NCI-H524 (cell line): ENCODE results near the gene GPRC5A.
"Not testable (repeated sequence)": the region's sequence is repeated elsewhere in the genome, so short reads cannot be mapped to it uniquely, and the experiment has no call there.

ENCODE experiments used
- DNase-seq, 2 experiments: peaks; one replicate each; lab custom pipeline; 2025; lab: John Stamatoyannopoulos, UW

GPRC5A gene, protein sequence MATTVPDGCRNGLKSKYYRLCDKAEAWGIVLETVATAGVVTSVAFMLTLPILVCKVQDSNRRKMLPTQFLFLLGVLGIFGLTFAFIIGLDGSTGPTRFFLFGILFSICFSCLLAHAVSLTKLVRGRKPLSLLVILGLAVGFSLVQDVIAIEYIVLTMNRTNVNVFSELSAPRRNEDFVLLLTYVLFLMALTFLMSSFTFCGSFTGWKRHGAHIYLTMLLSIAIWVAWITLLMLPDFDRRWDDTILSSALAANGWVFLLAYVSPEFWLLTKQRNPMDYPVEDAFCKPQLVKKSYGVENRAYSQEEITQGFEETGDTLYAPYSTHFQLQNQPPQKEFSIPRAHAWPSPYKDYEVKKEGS

DNA sequence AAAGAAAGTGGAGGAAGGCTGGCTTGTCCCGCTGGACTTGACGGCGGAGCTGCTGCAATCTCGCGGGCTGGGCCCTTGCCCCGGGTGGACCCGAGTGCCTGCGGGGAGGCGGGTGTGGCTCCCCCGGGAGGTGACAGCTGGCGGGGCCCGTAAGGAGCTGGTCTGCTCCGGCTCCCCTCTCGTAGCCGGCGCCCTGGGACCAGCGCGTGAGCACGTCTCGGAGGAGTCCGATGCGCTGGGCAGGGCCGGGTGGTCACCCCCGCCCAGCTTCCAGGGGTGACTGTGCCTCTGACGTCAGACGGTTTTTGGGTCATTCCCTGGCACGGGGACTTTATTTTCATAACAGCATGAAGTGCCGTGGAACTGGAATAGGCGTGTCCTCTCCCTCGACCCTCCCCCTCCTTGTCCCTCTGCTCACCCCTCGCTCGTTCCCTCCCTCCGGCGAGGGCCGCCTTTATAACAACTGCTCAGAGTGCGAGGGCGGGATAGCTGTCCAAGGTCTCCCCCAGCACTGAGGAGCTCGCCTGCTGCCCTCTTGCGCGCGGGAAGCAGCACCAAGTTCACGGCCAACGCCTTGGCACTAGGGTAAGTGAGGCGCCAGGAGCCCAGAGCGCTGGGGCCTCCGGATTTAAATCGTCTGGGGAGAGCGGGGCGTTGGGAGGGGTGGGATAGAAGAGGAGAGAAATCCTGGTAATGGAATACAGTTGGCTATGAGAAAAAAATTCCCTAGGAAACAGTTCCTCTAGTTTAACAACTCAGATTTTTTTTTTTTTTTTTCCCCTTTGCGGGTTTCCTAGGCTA lies at the start of gene GPRC5A:
GPRC5A (plus strand) TSS at position 483 of the 801 bp plus-strand sequence. CDS start 16,688 bp downstream, outside the sequence.
- peak; percentile 61 to 83 for DNase-seq

DNA sequence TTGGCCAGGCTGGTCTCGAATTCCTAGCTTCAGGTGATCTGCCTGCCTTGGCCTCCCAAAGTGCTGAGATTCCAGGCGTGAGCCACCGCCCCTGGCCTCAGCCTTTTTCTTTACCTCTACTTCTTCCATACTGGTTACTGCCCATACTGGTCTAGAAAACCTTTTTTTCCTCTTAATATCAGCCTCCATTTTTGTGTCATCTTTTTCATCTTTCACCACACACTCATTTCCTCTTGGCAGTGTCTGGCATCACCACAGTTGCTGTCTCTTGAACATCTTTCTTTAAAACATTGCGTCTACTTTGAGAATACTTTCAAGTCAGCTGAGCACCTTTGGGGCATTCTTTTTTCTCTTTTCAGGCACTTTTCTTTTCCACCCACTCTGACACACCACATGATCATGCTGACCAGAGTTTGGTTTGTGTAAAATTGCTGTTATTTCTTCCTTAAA lies 45.5 kb upstream of the GPRC5A start:
- no peak for DNase-seq

DNA sequence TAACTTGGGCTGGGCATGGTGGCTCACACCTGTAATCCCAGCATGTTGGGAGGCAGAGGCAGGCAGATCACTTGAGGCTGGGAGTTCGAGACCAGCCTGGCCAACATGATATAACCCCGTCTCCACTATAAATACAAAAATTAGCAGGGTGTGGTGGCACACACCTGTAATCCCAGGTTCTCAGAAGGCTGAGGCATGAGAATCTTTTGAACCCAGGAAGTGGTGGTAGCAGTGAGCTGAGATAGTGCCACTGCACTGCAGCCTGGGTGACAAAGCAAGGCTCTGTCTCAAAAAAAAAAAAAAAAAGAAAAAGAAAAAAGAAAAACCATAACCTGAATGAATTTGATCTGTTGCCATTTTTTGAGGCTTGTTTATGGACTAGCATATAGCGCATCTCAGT lies 44.6 kb upstream of the GPRC5A start:
- not testable (repeated sequence) for DNase-seq

DNA sequence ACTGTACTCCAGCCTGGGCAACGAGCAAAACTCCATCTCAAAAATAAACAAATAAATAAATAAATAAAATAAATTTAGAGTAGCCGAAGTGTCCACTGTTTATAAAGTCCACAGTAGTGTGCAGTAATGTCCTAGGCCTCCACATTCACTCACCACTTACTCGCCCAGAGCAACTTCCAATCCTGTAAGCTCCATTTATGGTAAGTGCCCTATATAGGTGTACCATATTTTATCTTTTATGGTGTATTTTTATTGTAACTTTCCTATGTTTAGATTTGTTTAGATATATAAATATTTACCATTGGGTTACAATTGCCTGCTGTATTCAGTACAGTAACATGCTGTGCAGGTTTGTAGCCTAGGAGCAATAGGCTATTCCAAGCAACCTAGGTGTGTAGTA lies 37.9 kb upstream of the GPRC5A start:
- no peak for DNase-seq

DNA sequence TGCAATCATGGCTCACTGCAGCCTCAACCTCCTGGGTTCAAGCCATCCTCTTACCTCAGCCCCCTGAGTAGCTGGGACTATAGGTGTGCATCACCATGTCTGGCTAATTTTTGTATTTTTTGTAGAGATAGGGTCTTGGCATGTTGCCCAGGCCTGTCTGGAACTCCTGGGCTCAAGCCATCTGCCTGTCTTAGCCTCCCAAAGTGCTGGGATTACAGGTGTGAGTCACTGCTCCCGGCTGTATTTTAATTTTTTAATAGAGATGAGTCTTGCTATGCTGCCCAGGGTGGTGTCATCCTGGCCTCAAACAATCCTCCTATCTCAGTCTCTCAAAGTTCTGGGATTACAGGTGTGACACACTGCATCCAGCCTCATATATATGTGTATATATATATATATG lies 31.7 kb upstream of the GPRC5A start:
- DNase-seq, result peak in 1 of 2 experiments; percentile 44

DNA sequence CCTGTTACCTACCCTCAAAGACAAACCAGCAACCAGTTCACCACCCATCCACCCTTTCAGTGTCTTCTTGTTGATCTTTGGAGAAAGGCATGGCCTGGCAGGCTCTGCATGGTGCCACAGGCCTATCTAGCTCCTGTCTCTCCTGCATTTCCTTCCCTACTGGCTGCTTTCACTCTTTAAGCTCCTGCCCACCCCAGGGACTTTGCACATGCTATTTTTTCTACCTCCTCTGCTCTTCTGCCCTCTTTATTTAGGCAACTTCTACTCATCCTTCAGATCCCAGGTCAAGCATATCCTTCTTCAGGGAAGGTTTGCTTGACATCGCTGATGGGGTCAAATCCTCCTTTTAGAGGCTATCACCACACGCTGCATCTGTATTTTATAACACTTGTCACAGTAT lies 27.1 kb upstream of the GPRC5A start:
- DNase-seq, result no peak

DNA sequence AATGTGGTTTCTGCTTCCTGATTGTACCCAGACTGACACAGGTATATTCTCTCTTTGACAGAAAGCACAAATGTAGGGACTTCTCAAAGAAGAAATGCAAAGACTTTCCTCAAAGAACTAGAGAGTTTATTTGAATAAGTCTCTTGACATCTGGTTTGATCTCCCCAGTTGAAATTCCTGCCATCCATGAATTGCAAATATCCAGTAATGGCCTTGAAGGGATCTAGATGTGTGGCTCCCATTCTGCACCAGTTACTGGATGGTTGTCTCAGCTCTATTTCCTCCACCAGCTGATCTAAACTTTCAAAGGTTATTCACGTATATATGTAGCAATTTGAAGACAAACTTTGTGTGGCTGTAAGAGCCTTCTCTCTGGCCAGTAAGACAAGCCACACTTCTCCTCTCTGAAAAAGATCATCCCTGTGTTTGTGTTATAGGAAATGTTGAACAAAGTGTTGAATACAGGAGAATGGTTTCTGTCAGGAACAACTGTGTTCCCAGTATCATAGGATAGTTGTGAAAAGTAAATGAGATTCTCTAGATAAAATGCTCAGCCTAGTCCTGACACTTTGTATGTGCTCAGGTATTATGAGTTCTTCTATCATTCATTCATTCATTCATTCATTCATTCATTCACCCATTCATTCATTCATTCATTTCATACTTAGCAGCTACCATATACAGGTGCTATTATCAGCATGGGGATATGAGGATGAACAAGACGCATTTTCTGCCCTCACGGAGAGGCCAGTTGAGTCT lies 22.7 kb upstream of the GPRC5A start:
- DNase-seq, result no peak

DNA sequence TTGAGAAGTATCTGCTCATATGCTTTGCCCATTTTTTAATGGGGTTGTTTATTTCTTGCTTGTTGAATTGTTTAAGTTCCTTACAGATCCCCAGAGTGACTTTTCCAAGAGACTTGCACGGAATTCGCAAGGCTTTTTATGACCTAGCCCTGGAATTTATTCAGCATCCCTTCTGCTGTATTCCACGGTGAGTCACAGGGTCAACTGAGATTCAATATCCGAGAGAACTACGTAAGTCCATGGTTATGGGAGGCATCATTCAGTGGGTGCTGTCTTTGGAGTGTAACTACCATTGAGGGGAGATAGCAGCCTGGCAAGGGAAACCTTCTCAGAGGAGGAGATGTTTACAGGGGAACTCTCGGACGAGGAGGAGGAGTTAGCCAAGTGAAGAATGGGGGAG lies 20.9 kb upstream of the GPRC5A start:
- DNase-seq, result no peak

DNA sequence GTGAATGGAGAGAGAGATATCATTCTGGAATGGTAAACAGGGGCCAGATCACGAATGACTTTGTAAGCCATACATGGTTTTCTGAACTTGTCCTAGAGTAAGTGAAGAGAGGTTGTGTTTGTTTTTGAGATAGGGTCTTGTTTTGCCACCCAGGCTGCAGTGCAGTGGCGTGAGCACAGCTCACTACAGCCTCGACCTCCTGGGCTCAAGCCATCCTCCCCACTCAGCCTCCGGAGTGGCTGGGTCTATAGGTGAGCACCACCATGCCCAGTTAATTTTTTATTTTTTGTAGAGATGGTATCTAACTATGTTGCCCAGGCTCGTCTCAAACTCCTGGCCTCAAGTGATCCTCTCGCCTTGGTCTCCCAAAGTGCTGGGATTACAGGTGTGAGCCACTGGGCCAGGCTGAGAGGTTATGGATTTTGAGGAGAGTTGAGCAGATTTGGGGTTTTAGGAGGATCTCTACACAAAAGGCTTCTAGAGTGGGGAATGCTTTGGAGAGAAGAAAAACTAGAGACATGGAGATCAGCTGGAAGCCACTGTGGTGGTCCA lies 19.7 kb upstream of the GPRC5A start:
- DNase-seq, result no peak

DNA sequence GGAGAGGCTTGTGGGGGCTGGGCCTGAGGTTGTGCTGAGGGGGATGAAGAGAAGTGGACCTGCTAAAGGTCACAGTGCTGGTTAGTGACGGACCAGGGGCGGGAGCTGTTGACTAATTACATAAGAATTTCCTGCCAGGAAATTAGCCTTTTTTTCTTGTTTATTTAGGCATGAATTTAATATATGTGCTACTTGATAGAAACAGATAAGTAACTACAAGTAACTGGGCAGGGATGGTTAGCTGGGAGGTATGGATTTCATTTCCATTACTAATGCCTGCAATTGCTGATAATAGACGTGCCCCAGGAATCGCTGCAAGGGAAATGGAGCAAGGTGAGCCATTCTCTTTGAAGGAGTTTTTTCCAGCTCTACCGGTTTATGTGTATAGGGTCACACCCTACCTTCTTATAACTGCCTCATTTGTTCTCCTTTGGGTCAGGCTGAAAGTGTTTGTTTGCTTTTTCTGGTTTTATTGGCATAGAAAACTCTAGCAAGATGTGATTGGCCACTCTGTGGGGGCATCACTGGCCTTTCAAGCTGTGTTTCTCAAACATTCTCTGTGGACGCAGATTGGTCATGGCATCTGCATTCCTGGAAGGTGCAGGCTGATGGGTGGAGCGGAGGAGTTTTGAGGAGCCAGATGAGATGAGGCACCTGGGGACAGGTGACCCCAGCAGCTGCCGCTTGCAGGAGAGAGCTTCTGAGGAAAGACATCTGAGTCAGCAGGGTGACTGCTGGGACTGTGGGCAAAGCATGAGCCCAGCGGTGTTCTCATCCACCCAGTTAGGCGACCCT lies 19.0 kb upstream of the GPRC5A start:
- DNase-seq, result no peak

DNA sequence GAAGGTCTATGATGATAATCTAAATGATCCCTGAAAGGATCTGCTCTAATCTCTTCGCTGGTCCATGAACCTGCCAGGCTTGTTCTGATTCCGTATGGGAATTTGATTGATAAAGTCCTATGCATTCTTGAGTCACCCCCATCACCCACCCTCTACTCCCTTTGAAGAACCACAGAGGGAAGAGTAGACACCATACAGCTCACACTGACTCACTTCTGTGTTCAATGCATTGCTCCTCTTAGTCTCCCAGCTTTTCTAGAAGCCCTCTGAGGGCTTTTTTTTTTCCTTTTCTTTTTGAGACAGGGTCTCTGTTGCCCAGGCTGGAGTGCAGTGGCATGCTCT lies 18.5 kb upstream of the GPRC5A start:
- DNase-seq, result no peak

DNA sequence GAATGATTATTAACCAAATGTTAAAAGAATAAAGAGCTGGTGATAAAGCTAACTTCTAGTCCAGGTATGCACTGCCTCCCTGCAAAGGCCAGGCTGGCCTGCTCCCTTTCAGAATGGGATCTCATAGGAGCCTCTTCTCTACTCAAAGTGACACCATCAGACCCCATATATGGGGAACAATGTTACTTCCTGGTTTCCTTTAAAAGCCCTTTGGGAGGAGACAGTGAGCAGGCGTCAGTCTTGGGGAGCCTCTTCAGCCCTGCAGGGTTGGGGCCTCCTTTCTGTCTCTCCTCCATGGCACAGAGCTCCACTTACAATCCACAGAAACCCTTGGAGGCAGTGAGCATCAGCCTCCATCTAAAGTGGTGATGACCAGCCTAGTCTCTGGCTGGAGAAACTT lies 17.3 kb upstream of the GPRC5A start:
- DNase-seq, result no peak

DNA sequence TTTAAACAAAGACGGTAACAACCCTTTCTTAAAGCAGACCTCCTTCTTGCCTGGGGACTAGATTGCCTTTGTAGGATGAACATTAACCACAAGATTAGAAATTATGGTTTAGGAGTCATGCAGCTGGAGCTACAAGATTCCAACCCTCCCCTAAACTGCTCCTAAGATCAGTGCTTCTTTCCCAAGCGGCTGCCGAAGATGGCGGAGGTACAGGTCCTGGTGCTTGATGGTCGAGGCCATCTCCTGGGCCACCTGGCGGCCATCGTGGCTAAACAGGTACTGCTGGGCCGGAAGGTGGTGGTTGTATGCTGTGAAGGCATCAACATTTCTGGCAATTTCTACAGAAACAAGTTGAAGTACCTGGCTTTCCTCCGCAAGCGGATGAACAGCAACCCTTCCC lies 16.1 kb upstream of the GPRC5A start:
- not testable (repeated sequence) for DNase-seq

DNA sequence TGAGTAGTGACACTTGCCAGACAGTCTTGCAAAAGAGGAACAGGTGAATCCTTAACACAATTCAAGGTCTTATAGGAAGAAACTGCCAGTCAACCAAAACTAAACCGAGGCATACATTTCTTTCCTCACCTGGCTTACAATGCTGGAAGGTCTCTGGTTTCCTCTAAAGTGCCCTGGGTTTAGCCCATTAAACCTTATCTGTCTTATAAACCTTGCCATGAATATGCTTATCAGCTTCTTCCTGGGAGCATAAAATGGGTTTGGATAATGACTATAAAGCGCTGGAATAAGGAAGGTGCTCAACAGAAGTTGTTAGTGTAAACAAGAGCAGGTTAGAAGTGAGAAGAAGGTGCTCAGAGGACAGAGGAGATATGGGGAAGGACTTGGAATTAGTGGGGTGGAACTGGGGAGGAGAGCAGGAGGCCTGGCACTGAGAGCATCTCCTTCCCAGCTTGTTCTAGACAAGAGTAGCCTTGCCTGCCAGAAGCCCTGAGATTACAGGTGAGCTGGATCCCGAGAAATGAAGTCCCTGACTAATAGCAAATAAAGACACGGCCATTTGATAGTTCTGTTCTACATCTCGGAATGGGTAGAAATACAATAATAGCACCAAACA lies 14.1 kb upstream of the GPRC5A start:
- no peak for DNase-seq

DNA sequence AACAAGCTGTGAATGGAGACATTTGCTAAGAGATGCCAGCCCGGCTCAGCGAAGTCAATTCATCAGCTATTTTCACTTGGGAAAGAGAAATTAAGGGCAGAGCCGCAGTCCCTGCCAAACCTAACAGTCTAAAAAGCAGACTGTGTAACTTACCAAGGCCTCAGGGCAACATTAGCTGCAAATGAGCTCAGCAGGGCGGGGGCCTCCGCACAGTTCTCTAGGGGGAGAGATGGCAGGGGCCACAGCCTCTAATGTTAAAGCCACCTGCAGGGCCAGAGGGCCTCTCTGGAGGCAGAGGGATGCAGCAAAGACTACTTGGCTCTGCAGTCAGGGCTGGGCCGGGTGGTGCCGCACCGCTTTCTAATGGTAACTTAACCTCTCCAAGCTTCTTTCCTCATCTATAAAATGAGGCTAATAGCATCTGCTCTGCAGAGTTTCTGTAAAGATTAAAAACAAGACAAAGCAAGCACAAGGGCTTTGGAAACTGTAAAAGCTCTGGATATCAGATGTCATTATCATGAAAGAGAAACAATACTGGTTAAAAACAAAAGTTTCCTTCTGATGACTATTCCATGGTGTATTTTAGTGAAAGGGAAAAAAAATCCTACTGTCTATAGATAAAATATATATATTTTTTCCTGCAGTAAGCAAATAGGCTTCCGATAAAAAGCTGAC lies 13.4 kb upstream of the GPRC5A start:
- no peak for DNase-seq

DNA sequence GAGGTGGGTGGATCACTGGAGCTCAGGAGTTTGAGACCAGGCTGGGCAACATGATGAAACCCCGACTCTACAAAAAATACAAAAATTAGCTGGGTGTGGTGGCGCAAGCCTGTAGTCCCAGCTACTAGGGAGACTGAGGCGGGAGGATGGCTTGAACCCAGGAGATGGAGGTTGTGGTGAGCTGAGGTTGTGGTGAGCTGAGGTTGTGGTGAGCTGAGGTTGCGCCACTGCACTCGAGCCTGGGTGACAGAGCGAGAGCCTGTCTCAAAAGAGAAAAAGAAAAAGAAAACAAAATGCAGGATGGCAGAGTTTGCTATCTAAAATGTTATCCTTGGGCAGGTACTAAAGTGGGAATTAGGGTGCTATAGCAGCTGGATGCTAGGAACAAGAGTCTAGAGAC lies 10.8 kb upstream of the GPRC5A start:
- DNase-seq, result no peak

DNA sequence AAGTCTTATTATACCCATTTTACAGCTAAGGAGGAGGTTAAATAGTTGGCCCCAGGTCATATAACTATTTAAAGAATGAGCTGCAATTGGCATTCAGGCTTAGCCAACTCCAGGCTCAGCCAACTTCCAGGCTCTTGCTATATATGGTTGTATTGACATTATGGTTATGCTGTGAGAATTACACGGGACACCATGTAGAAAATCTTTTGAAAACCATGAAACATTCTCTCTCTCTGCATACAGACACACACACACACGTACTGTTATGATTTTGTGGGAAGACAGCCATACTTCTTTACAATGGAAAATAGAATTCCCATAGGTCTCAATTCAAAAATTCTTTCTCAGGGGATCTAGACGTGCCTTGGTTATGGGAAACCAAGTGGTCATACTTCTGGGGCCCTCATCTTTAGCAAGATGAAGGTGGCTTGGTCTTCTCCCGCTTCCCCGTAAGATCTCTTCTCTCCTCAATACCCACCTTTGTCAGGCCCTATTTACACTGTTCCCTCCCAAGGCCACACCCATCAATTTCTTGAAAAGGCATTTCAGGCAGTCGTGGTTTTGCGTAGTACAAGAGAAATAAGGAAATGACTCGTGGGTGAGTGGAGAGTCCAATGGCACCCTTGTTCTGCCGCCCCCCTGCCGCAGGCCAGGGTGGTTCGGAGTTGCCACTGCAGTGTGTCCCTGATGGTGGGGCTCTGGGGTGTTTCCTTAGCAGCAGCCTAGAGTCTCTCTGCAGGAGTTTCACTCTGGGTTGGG lies 10.0 kb upstream of the GPRC5A start:
- DNase-seq, result no peak

DNA sequence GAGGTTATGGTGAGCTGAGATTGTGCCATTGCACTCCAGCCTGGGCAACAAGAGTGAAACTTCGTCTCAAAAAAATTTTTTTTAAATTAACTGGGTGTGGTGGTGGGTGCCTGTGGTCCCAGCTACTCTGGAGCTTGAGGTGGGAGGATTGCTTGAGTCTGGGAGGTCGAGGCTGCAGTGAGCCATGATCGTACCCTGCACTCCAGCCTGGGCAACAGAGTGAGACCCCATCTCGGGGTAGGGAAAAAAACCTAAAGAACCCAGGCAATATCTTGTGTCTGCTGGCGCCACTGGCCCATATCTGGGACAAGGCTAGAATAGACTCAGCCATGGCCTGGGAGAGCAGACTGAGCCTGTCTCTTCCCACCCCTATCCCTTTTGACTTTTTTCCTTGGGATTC lies 9.1 kb upstream of the GPRC5A start:
- DNase-seq, result no peak

DNA sequence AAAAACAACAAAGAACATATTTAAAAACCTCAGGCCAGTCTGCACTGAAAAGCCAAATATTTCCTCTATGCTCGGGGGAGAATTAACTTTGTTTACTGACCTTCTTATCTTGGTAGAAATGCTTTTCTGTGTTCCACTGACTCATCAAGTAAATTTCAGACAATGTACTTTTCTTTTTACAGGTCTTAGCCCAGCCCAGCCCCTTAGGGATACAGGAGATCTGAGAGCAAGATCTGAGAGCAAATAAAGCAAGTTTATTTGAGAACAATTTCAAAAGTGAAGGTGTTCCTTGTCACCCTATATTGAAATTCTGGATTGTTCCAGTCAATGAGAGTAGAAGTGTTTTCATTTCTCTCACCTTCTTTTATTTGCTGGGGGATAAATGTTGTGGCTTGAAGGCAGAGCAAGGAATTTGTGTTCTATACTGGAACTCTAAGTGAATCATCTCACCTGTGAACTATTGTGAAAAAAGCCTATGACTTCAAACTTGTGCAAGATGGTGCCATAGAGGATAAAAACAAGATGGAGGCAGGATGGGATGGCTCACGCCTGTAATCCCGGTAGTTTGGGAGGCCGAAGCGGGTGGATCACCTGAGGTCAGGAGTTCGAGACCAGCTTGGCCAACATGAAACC lies 7.9 kb upstream of the GPRC5A start:
- no peak for DNase-seq
